Right cardiac atrium (tissue), 5 donors: ENCODE measurements around the gene KIF5B. TPM values are rescaled to one million over a fixed set of nuclear protein-coding genes. Genes with fewer than 3 reads are reported as not detected.

Experiments
- ATAC-seq, 2 donors: fragments of 200-7000 bp; cut with Tn5 transposase; one replicate each; pipeline versions ENCODE4 v1.8.0 to v1.9.1; 2020; ENCODE audit warnings: moderate library complexity in 2 of 2, mild to moderate bottlenecking in 1 of 2
- DNase-seq, 3 donors: peaks; one replicate each; pipeline ENCODE4 v3.0.0-alpha.2; 2020
- H3K27ac ChIP-seq: one replicate; pipeline ENCODE4 v1.5.1; 2013; ENCODE audit warnings: mild to moderate bottlenecking, low read length, control low read depth, moderate library complexity
- H3K27me3 ChIP-seq: one replicate; pipeline ENCODE4 v1.6.1; 2013; ENCODE audit not compliant: control insufficient read depth, insufficient read depth
- H3K4me1 ChIP-seq: one replicate; pipeline ENCODE4 v1.6.1; 2013; ENCODE audit warnings: low read length; ENCODE audit not compliant: control insufficient read depth, insufficient read depth
- H3K4me3 ChIP-seq: one replicate; pipeline ENCODE4 v1.5.1; 2013; ENCODE audit warnings: low read length, control low read depth
- H3K9me3 ChIP-seq: one replicate; pipeline ENCODE4 v1.6.1; 2013; ENCODE audit warnings: low read length; ENCODE audit not compliant: control insufficient read depth
- WGBS: extraction: QIAGEN DNeasy Blood & Tissue Kit; methylation state at CpG from one replicate; pipeline ENCODE4 v1.1.7; 2013; 5-methylcytosine and 5-hydroxymethylcytosine counted together
- intact Hi-C, 4 donors: fragments of 100-400 bp; cut with DNase I; formaldehyde crosslinking; loops; one replicate each; pipeline versions ENCODE4 v1.11.0 to v1.14.0; 2022 to 2023
- polyA plus RNA-seq: library from polyadenylated mRNA; stranded (reverse); fragments of 200-250 nt; gene quantifications from one replicate; pipeline ENCODE4 v1.2.3, GENCODE V29; 2013
- total RNA-seq, 4 donors: library from RNA; stranded (reverse); fragmentation: NEBNext Ultra II Directional; extraction: Animal tissue kit (Norgen Biotek cat#: 25700); gene quantifications; one replicate each; pipeline ENCODE4 v1.2.1, GENCODE V29; 2021
- donor health status: healthy with polysubstance abuse.
- donor health status: DM: no; HTN: yes; CAD: no.
- donor health status: DM: no; HTN: no; CAD: no.
- donor health status: DM: no; HTN: yes; CAD: no; lungs with severe emphysema.
- donor health status: DM: yes; HTN: yes; CAD: no.

Gene KIF5B
- total and polyA plus RNA-seq, 5 donors: 60.3 to 169 (median 136) TPM

DNA sequence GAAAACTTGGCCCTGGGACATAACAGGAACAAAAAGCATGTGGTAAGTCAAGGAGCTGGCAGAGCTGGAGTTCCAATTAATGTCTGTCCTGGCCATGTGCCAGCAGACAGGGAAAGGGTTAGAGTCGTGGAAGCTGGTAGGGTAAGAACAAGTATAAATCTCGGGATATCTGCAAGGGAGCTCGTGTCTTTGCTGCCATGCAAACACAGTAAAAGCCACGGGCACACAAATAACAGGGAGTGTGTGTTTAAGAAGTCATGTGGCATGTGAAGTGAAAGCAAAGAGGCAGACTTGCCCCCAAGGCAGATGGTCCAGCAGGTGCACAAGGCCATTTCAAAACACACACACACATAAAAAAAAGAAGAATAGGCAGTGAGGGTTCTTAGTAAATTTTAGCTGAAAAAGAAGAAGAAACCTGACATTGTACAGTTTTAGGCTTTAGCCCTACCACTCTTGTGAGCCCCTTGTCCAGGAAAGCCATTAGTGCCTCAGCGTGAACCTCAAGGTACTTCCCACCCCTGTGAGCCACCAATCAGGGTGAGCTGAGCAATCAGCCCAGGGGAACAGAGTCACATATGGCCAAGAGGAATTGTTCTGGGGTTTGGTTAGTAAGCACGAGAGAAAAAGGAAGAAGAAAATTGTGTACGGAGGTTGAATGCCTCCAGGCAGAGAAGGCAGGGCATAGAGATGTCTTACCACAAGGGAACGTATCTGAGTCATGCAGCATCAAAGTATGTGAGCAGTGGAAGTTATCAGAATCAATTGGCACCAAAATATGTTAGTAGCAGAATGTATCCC, 94.7 kb downstream of the KIF5B start:
- no peak overlapping the region for H3K27ac ChIP-seq
- intact Hi-C loops: no loop called here
- H3K9me3 ChIP-seq: no peaks in the 10 kb centered on the region
- no peak overlapping the region for H3K4me3 ChIP-seq
- peaks cover 5% of the 10 kb centered on the region for H3K4me1 ChIP-seq
- DNase-seq: no peak
- peak in 1 of 2 donors; percentile 31 for ATAC-seq
- H3K27me3 ChIP-seq: no peaks in the 10 kb centered on the region
- WGBS: 72% methylated on average over 8 of the region's 8 CpGs

DNA sequence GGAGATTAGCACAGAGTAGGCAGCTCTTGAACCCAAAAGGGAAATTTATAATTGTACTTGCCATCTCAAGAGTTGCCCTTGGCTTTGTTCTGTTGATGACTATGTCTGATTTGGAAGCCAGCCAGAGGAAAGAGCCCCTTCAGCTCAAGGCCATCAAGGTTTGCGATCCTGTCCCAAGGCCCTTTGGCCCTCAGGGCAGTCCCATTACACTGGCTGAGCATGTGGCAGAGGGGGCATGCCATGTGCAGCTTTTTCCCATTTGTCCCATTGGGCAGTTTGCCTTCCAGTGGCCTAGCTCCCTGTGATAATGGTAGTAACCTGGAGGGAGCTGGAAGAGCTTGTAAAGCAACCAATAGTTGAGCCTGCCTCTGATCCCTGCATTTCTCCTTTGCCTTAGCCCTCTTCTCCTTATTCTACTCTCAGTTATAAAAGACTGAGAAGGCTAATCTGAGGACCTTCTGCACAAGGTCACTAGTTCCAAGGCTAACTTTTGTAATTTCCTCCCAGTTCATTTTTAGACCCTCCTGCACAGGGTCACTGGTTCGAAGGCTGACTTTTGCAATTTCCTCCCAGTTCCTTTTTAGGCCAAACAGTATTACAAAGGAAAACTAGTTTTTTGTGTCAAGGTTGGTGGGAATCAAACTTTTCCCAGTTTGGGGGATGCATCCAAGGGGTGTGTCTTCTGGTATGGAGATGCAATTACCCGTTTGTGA, 96.6 kb downstream of the KIF5B start:
- Histone ChIP-seq H3K9me3 (no peaks in the 10 kb centered on the region), H3K27me3 (no peaks in the 10 kb centered on the region), H3K27ac (no peak overlapping the region), H3K4me3 (no peak overlapping the region), H3K4me1 (peaks cover 5% of the 10 kb centered on the region)
- DNase-seq (no peak), ATAC-seq (no peak)
- intact Hi-C loops: loop anchor here in 1 of 4 donors (10.0 kb wide), 1 partner anchor 95 kb away; no protein-coding TSS in a partner anchor
- 48% methylated on average over 3 of the region's 3 CpGs for WGBS

Other genes with a start within 250 kb of the KIF5B start
- 10 to 100 TPM; 21.5 to 25.5 (median 25.0) TPM for gene ARHGAP12, start 127.6 kb downstream of the KIF5B start, total RNA-seq
- gene ARHGAP12, start 127.6 kb downstream of the KIF5B start, polyA plus RNA-seq: 20.0 TPM